SIG-M5 (cell line): ENCODE measurements around the gene PRKAR2A.

ENCODE experiments used
- DNase-seq: peaks from one replicate; lab custom pipeline; 2025; lab: John Stamatoyannopoulos, UW

The PRKAR2A gene

DNA sequence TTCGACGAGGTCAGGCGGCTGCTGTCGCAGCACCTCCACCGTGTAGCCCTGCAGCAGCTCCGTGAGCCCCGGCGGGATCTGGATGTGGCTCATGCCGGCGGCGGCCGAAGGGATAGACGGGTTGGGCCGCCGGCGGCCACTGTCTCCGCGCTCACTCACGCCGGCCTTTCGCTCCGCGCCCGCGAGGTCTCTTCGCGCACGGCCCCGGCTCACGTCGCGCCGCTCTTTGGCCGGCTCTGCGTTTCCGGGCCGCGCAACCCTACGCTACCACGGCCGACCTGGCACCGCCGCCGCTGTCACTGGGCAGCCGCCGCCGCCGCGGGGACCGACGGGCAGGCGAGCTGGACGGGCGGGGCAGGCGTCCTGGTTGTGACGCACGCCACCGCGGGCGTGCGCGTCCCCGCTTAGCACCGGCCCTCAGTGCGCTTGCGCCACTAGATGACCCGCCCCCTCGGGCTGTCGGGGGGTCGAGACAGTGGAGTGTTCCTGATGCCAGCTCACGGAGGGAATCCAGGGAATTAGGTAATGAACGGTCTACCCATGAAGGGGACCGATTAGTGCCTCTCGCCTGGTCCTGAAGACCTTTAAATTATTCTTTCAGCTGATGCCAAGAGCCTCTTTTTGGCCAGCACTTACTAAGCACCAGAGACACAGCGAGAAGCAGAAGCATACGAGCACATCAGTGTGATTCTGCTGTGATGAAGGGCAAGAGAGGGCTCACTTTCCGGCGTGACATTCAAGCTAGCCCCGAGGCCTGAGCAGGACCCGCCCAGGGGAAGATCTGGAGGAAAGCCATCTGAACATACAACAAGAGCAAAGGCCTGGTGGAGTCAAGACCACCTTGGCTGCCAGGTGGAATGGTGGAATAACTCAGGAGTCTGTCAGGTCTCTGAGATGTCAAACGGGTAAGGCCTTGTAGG lies at the start of gene PRKAR2A:
TSS of gene PRKAR2A (minus strand) at position 371 of the 920 bp plus-strand sequence. CDS start at position 93, 278 bp downstream.
- DNase-seq, result no peak

DNA sequence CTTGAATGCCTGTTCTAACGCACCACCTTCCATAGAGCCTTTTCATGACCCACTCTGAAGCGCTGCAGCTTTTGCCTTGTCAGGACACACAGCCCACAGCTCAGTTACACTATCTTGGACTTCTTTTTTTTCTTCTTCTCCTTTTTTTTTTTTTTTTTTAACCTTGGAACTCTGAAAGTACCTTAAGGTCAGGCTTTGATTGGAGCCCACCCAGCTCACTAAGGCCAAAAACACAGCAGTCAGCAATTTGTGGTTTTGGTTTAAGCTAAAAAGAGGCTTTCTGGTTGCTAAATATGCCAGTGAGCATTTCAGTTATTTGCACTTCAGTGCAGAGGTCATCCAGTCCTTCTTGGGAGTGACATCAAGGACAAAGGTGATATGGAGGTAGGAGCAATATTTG lies 49.3 kb upstream of the PRKAR2A start:
- no peak for DNase-seq

DNA sequence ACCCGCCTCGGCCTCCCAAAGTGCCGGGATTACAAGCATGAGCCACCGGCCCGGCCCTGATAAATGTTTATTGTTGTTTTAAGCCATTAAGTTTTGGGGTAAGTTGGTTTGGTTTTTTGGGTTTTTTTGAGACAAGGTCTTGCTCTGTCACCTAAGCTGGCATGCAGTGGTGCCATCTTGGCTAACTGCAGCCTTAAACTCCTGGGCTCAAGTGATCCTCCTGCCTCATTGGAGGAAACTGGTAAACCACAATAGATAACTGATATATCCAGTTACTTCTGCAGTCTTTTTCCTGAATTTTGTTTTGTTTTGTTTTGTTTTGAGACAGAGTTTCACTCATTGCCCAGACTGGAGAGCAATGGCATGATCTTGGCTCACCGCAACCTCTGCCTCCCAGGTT lies 46.8 kb upstream of the PRKAR2A start:
- DNase-seq, result no peak

DNA sequence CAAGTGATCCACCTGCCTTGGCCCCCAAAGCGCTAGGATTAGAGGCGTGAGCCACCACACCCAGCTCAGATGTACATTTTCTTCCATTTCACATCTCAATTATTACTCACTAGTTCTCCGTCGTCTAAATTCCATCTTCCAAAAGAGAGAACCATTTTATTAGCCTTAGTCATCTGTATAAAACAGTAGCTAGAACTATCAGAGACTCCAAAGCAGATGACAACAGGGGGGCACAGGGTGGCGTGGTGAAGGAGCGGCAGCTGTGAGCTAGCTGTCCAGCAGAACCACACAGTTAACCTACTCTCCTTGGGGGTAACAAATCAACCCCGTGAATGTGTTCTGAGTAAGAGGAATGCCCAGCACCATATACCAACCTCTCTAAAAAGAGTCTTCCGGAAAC lies 43.9 kb upstream of the PRKAR2A start:
- no peak for DNase-seq

DNA sequence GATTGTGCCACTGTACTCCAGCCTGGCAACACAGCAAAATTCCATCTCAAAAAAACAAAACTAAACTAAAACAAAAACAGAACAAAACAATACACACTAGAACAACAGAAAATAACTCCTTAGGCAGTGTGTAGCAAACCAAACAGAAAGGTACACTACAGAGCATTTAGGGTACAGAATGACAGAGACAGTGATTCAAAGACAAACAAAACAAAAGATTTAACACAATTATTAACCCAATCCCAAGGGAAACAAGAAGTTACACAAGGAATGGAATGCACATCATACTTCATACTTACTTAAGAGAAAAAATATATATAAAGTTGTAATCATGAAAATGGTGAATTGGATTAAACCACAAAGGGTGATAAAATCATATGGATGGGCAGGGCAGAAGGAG lies 38.1 kb upstream of the PRKAR2A start:
- DNase-seq, result no peak

DNA sequence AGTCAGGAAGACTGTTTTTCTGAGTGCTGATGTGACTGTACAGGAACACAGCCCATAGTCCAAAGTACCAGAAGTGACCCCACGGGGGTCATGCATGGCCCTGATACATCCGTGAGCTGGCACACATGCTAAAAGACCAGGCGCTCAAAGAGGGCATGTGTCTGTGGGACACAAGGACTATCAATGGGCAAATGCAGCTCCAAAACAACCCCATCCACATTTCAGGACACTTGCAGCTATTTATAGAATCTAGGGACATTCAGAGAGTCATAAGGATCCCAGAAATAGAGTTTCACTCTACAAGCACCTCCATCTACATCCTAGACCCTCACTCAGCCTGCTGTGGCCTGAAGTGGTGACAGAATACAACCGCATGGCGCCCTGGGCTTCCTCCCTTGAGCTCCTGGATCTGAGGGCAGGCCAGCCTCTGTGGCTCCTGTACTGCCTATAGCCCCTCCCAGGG lies 34.0 kb upstream of the PRKAR2A start:
- DNase-seq, result no peak

DNA sequence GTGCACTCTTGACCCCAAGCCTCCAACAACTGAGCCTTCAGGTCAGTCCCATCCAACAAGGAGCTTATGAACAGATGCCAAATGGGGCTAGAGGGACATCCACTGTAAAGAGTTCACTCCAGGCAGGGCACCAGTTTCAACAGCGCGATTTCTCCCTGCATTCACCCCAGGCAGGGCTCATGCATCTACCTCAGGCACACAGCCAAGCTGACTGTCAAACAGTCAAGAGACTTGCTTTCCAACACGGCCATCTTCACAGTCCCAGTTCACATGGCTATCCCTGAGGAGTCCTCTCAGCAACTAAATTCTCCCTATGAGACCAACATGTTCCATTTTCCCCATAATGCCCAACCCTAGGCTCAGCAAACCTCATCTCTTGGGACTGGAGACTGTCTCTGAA lies 33.3 kb upstream of the PRKAR2A start:
- DNase-seq, result no peak

DNA sequence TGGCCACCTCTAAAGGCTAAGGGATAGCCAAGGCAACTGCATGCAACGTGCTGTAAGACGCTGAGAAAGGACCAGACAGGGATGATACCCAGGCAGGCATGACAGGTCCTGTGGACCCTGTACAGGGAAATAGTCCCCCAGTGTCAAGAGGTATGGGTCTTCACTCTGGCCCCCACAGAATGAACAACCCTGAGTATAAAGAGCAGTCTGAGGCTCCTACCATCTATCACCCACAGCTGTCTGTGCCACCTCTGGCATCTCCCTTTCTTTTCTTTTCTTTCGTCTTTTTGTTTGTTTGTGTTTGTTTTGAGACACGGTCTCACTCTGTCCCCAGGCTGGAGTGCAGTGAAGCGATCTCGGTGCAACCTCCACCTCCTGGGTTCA lies 32.3 kb upstream of the PRKAR2A start:
- no peak for DNase-seq

DNA sequence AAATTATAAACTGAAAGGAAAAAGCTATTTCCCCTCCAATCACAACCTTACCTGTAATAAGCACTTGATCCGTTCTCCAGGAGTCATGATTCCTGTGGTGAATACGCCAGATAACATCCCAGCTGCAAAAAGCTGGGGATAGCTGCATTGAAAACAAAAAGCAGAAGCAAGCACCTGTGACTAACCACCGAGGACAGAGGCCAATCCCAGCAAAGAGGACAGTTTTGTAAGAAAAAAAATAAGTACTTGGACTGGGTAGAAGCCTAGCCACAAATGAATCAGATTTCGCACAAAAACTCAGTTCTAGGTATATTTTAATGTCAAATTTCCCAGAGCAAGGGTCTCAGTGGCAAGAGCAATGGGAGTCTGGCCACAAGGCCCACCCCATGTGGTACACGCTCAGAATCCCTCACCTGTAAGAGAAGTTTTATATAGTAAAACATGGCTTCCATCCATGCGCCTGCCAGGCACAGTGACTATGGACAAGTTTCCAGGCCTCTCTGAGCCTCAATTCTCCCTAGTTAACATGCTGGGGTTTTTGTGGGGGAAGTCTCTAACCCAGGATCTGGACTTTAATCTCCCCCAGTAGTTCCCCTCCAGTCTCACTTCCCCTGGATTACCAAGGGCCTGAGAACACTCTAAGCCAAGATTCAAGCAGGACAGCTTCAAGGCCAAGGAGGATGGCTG lies 31.8 kb upstream of the PRKAR2A start:
- no peak for DNase-seq

DNA sequence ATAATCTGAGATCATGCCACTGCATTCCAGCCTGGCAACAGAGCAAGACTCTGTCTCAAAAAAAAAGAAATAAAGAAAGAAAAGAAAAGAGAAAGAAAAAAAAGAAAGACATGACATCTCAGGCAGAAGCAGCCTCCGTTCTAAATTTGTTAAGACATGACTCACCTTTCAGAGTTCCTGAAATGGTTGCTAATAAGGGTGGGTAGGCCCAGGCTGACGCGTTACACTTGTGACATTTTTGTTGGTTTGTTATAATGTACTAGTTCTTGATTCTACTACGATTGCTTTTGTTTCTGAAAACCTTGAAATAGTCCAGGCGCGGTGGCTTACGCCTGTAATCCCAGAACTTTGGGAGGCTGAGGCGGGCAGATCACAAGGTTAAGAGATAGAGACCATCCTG lies 30.0 kb upstream of the PRKAR2A start:
- DNase-seq, result no peak

DNA sequence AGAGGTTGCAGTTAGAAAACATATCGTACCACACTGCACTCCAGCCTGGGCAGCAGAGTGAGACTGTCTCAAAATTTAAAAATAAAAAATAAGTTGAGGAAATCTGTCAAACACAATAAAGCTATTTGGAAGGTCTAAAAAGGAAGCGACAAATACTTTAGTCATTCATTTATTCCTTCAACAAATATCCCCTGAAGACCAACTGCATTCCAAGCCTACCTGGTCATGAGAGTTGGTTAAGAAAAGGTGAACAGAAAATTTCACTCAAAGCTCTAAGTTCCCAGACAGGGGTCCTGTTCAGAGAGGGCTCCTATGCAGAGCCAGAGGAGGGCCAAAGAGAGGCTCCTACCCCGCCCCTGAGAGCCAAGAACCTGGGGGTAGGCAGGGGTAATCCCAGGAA lies 15.4 kb upstream of the PRKAR2A start:
- DNase-seq, result no peak

DNA sequence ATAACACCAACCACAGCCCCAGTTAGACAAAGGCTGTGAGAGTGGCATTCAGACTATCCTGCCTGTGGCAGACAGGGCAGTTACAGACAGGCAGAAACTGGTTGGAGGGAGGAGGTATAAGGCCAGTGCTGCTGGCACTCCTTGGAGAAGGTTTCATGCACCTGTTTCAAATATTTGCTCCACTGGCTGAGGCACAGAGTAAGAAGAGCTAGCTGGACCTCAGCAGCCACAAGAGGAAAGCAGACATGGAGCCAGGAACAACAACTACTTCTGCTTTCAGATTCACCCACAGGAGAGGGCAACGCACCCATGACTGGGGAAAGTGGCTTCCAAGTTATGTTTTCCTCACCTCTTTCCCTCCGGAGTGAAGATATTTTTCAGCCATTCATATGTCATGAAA lies 11.5 kb upstream of the PRKAR2A start:
- no peak for DNase-seq

DNA sequence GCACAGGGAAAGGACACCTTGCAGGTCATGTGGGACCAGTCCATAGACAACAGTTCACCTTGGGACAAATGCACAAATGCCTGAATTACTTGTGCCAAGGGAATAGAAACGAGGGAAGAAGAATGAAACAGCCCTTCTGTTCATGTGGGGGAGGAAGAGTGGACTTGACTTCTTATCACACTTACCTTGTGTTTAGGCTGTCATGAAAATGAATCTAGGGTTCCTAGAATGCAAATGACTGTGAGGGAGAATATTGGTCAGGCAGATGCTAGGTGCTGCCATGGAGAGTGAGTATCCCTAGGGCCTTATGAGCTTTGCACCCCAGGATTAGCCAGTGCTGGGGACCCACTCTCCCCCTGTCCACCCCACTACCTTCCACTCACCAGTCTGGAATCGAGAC lies 11.0 kb upstream of the PRKAR2A start:
- DNase-seq, result no peak

DNA sequence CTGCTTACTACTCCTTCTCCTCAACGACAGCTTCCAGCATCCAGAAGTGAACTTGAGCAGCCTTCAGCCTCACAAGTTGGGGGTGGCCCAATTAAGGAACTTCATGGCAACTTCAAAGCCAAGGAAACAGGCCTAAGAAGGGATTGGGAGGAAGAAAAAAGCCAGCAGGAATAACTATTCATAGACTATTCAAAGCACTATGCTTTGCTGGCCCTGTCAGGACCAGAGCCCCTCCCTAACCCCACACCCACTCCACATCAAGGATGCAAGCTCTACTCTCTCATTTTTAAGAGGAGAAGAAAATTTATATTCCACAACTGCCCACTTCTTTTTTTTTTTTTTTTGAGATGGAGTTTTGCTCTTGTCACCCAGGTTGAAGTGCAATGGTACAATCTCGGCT lies 10.0 kb upstream of the PRKAR2A start:
- no peak for DNase-seq

DNA sequence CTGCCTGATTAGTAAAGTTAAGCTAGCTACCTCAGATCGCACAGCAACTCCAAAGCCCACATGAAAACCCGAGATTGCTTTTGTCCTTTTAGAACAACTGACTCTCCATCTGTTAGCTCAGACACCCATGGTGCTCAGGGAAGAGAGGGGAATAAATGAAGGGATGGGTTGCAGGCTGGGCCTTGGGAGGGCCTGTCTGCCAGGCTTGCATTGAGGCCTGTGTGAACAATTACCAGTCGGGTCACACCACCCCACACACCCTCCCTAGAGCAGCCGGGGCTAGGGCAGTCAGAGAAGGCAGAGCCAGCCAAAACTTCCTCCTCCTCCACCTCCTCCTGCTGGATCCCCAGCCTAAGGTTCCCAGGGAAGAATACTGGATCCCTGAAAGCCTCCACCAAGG lies 8.8 kb upstream of the PRKAR2A start:
- DNase-seq, result no peak

DNA sequence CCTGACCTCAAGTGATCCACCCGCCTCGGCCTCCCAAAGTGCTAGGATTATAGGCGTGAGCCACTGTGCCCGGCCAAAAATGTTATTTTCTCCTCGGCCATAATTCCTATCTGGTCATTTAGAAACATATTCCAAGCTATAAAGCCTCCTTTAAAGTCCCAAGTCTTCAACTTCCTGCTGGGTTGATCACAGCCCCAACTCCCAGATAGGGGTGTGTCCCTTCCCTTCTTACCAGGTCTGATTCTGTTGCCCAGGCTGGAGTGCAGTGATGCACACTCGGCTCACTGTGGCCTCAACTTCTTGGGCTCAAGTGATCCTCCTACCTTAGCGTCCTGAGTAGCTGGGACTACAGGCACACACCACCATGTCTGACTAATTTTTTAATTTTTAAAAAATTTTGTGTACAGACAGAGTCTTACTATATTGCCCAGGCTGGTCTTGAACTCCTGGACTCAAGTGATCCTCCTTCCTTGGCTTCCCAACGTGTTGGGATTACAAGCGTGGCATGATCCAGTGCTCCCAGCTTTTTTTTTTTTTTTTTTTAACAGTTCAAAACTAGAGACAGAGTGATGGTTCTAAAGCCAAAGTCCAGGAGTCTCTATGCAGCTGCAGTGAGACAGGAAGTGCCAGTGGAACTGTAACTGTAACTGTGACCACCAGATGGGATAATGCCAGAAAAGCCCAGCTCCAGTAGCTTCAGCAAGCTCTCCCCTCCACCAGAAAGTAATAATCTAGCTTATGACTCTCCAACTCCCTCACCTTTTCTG lies 8.2 kb upstream of the PRKAR2A start:
- DNase-seq, result no peak

DNA sequence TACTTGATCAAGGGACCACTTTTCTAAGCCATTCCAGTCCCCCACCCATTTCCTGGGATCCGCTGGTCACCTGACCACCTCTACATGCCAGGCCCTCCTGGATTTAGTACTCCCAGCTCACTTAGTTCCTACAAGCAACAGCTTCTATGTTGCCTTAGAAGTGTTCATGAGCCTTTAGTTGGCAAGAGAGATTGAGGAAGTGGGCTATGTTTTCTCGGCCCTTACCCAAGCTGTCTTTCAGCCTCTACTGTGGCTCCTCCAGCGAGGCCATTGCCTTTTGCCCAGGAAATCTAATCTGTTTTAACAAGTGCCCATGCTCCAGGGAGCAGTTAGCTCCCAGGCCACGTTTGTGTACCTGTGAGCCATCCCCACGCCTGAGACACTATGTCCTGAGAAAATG lies 4.5 kb upstream of the PRKAR2A start:
- DNase-seq, result no peak

DNA sequence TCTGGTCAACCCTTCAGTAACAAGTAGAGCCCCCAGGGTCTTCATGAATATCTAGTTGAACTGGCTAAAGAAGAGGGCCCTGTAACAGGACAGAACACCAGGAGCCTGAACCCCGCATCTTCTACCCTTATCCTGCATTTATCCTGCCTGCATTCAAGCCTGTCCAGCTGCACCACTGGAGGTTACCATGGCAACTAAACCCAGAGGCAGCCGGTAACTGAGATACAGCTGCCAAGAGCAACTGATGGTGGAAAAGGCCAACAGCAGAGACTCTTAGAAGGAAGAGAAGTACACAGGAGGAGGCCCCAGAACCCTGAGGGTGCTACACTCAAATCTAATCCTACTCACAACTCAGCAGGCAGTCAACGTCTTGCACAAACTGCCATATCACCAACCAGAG lies 3.7 kb upstream of the PRKAR2A start:
- DNase-seq, result no peak

DNA sequence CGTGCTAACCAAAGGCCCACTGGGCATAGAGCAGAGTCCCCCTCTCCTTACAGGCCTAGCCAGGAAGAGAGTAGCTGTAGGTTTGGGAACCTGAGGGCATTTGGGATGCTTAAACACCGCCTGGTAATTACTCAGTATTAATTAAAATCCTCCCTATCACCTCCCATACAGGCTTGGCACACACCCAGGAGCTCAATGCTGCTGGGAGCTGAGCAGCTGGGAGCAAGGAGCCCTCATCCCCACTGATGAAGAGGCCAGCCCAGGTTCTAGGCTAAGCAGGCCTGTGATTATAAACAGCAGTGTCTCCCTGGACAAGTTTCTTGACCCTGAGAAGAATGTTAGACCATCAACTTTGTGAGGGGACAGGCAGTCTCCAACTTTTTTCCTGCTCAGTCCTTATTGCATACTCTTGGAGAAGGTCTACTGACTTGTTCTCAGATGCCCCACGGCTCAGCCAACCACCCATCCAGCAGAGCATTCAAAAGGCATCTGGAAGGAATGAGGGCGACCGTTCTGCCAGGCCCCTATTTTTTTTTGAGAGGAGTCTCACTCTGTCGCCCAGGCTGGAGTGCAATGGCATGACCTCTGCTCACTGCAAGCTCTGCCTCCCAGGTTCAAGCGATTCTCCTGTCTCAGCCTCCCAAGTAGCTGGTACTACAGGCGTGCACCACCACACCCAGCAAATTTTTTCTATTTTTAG lies 1.3 kb upstream of the PRKAR2A start:
- DNase-seq, result no peak

DNA sequence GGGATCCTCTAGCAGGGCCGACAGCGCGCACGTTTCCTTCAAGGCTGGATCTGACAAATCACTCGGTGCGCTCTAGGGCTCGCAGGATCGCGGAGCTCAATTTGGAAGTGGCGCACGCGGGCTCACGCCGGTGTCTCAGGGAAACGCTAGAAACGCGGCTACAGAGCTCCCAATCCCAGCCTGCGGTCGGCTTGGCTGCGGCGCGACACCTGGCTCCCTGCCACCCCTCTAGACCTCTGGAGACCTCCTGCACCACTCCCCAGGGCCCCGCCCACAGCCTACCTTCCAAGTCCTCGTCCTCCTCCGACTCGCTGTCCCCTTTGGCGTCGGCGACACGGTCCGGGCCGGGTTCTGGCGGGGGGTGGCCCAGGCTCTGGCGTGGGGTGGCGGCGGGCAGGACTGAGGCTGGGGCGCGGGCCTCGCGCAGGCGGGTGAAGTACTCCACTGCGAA lies 596 bp downstream of the PRKAR2A start:
- no peak for DNase-seq

DNA sequence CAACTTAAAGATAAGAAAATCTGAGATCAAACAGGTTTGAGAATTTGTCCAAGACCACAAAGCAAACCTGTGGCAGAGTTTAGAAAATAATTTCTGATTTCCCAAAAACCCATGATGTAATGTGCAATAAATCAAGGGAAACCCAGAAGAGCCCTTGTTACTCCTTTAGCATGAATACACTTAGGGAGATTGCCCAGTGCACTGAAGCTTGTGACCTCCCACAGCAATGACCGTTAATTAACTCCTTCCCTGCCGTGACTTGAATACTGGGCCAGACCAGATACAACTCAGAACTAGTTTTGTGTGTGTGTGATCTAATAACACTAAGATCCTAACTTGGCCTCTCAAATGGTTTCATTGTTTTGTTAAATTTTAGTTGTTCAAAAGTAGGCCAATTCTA lies 2.5 kb downstream of the PRKAR2A start:
- no peak for DNase-seq

DNA sequence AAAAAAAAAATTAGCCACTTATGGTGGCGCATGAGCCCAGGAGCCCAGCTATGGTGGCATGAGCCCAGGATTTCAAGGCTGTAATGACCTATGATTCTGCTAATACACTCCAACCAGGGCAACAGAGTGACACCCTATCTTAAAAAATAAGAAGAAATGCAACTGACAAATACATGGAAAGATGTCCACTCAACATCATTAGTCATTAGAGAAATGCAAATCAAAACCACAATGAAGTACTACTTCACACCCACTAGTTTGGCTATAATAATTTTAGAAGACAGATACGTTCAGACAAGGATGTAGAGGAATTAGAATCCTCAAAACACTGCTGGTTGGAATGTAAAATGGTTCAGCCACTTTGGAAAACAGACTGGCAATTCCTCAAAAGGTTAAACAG lies 10.5 kb downstream of the PRKAR2A start:
- DNase-seq, result no peak
